GM12801 (cell line): ENCODE data around the gene C5orf15.

ENCODE experiments used
- CTCF ChIP-seq: IDR thresholded peaks from one replicate; pipeline ENCODE4 v1.5.1; 2011; ENCODE audit warnings: control low read depth; ENCODE audit not compliant: insufficient read length; ENCODE audit errors: extremely low read depth

The C5orf15 gene

GRCh38 chr5:133943475-133943817 lies 25.0 kb downstream of the C5orf15 start:
- TF ChIP-seq CTCF: no peak

GRCh38 chr5:133942614-133943474 lies 25.6 kb downstream of the C5orf15 start:
- no peak for TF ChIP-seq CTCF

- no peak for TF ChIP-seq CTCF
These were observed 26.8 kb downstream of the C5orf15 start for GRCh38 chr5:133941456-133942196.

- no peak for TF ChIP-seq CTCF
These were observed 28.8 kb downstream of the C5orf15 start for GRCh38 chr5:133939668-133940067.

- no peak for TF ChIP-seq CTCF
These were observed 29.5 kb downstream of the C5orf15 start for GRCh38 chr5:133938929-133939328.

- TF ChIP-seq CTCF: no peak
These were observed 30.2 kb downstream of the C5orf15 start for GRCh38 chr5:133938039-133938821.

GRCh38 chr5:133936651-133937015 lies 31.8 kb downstream of the C5orf15 start:
- TF ChIP-seq CTCF: no peak
